ENCODE measurements around the gene CRB1.

- TF ChIP-seq EZH2 (IDR thresholded peaks at IDR 0.05; ENCODE audit: low read length) (no peak), CTCF (optimal IDR thresholded peaks at IDR 0.05 in 1 of 3, IDR thresholded peaks at IDR 0.05 in 1 of 3, conservative IDR thresholded peaks at IDR 0.05 in 1 of 3; ENCODE audit: extremely low read depth in 1 of 3, insufficient read depth in 2 of 3, low read length in 3 of 3) (no peak)
Observed at GRCh38 chr1:197321811-197322210, 53.8 kb downstream of the CRB1 start.

All from keratinocyte (primary cell).